GM21360 (cell line): ENCODE results near the gene HNRNPH2.

ENCODE experiments used
- ATAC-seq: cut with Tn5 transposase; IDR thresholded peaks from one replicate; pipeline ENCODE4 v1.9.1; 2021; ENCODE audit warnings: mild to moderate bottlenecking, moderate library complexity; ENCODE audit not compliant: unreplicated experiment

The HNRNPH2 gene

GRCh38 chrX:101395789-101396188 is 12.2 kb upstream of the HNRNPH2 start:
- ATAC-seq = no peak

GRCh38 chrX:101397779-101398178 is 10.2 kb upstream of the HNRNPH2 start:
- no peak for ATAC-seq

- ATAC-seq = no peak
Observed at GRCh38 chrX:101398694-101399093, 9.3 kb upstream of the HNRNPH2 start.

GRCh38 chrX:101399825-101400224 is 8.2 kb upstream of the HNRNPH2 start:
- no peak for ATAC-seq

- peak; percentile 1 for ATAC-seq
Observed at GRCh38 chrX:101407167-101407747, 765 bp upstream of the HNRNPH2 start.

- no peak for ATAC-seq
Observed at GRCh38 chrX:101408532-101408841, 465 bp downstream of the HNRNPH2 start.

- no peak for ATAC-seq
Observed at GRCh38 chrX:101409043-101409442, 1.0 kb downstream of the HNRNPH2 start.

GRCh38 chrX:101410461-101410860 is 2.4 kb downstream of the HNRNPH2 start:
- ATAC-seq = no peak

- ATAC-seq = no peak
Observed at GRCh38 chrX:101411984-101412383, 4.0 kb downstream of the HNRNPH2 start.

GRCh38 chrX:101415180-101416145 is 7.4 kb downstream of the HNRNPH2 start:
- peak; percentile 57 for ATAC-seq

GRCh38 chrX:101416691-101417090 is 8.7 kb downstream of the HNRNPH2 start:
- ATAC-seq = no peak

- no peak for ATAC-seq
Observed at GRCh38 chrX:101417190-101417589, 9.2 kb downstream of the HNRNPH2 start.

- ATAC-seq = no peak
Observed at GRCh38 chrX:101417981-101418841, 10.2 kb downstream of the HNRNPH2 start.

- no peak for ATAC-seq
Observed at GRCh38 chrX:101419489-101419888, 11.5 kb downstream of the HNRNPH2 start.

- no peak for ATAC-seq
Observed at GRCh38 chrX:101427954-101428353, 19.9 kb downstream of the HNRNPH2 start.

- peak; percentile 54 for ATAC-seq
Observed at GRCh38 chrX:101429934-101430333, 21.9 kb downstream of the HNRNPH2 start.

GRCh38 chrX:101430457-101431078 is 22.5 kb downstream of the HNRNPH2 start:
- peak; percentile 90 for ATAC-seq

- ATAC-seq = no peak
Observed at GRCh38 chrX:101442085-101442484, 34.1 kb downstream of the HNRNPH2 start.

- no peak for ATAC-seq
Observed at GRCh38 chrX:101449279-101449678, 41.3 kb downstream of the HNRNPH2 start.

GRCh38 chrX:101450085-101450484 is 42.1 kb downstream of the HNRNPH2 start:
- ATAC-seq = no peak

GRCh38 chrX:101450961-101451360 is 42.9 kb downstream of the HNRNPH2 start:
- ATAC-seq = no peak
